GM18870 (cell line): ENCODE data around the gene DCUN1D1.

Experiments used
- ATAC-seq: cut with Tn5 transposase; IDR thresholded peaks from one replicate; pipeline ENCODE4 v1.9.1; 2021; ENCODE audit warnings: moderate library complexity; ENCODE audit not compliant: unreplicated experiment

DCUN1D1 gene

GRCh38 chr3:182973047-182973446 lies 7.3 kb downstream of the DCUN1D1 start:
- ATAC-seq = no peak

GRCh38 chr3:182972387-182972786 lies 8.0 kb downstream of the DCUN1D1 start:
- ATAC-seq = no peak

GRCh38 chr3:182971637-182972036 lies 8.7 kb downstream of the DCUN1D1 start:
- ATAC-seq = peak; percentile 51

- no peak for ATAC-seq
Observed at GRCh38 chr3:182970811-182971418, 9.4 kb downstream of the DCUN1D1 start.

GRCh38 chr3:182969853-182970252 lies 10.5 kb downstream of the DCUN1D1 start:
- ATAC-seq = no peak

- no peak for ATAC-seq
Observed at GRCh38 chr3:182969277-182969676, 11.1 kb downstream of the DCUN1D1 start.

- ATAC-seq = peak; percentile 47
Observed at GRCh38 chr3:182967218-182968204, 12.8 kb downstream of the DCUN1D1 start.

GRCh38 chr3:182965861-182966366 lies 14.4 kb downstream of the DCUN1D1 start:
- no peak for ATAC-seq

- ATAC-seq = no peak
Observed at GRCh38 chr3:182964179-182964578, 16.2 kb downstream of the DCUN1D1 start.

GRCh38 chr3:182962166-182962565 lies 18.2 kb downstream of the DCUN1D1 start:
- no peak for ATAC-seq

- ATAC-seq = no peak
Observed at GRCh38 chr3:182959474-182960350, 20.6 kb downstream of the DCUN1D1 start.

GRCh38 chr3:182957676-182958266 lies 22.6 kb downstream of the DCUN1D1 start:
- no peak for ATAC-seq

GRCh38 chr3:182957226-182957625 lies 23.1 kb downstream of the DCUN1D1 start:
- no peak for ATAC-seq

GRCh38 chr3:182954553-182955235 lies 25.6 kb downstream of the DCUN1D1 start:
- ATAC-seq = peak; percentile 97

- no peak for ATAC-seq
Observed at GRCh38 chr3:182949688-182950087, 30.6 kb downstream of the DCUN1D1 start.

- ATAC-seq = no peak
Observed at GRCh38 chr3:182948305-182948704, 32.0 kb downstream of the DCUN1D1 start.

GRCh38 chr3:182947888-182948287 lies 32.5 kb downstream of the DCUN1D1 start:
- no peak for ATAC-seq

GRCh38 chr3:182941719-182942118 lies 38.6 kb downstream of the DCUN1D1 start:
- ATAC-seq = no peak

- no peak for ATAC-seq
Observed at GRCh38 chr3:182940266-182940808, 40.0 kb downstream of the DCUN1D1 start.
